IMR-90 (cell line): ENCODE results near the gene S1PR2. TPM values are rescaled to one million over a fixed set of nuclear protein-coding genes. Genes with fewer than 3 reads are reported as not detected.

Source experiments
- ATAC-seq: fragments of 200-7000 bp; cut with Tn5 transposase; 2 replicates; pipeline ENCODE4 v1.9.1; 2020; ENCODE audit warnings: low read depth, mild to moderate bottlenecking, moderate library complexity
- BruUV-seq: library from RNA; stranded (reverse); fragments of 400-500 nt; replicated peaks from 2 replicates; lab custom pipeline; 2021; lab: Mats Ljungman, UMichigan
- CTCF ChIA-PET: fragments of 300-600 bp; formaldehyde crosslinking; extraction: SDS; loops from one replicate; lab custom pipeline; 2021; ENCODE audit warnings: antibody characterized with exemption; lab: Yijun Ruan, JAX
- POLR2A ChIA-PET: fragments of 300-600 bp; sonication (Branson Sonifier 250); formaldehyde crosslinking; loops from one replicate; lab custom pipeline; 2022; ENCODE audit warnings: antibody characterized with exemption; ENCODE audit not compliant: unreplicated experiment; lab: Charles Lee
- DNase-seq: peaks from one replicate; pipeline ENCODE4 v3.0.0; 2013
- H2AFZ ChIP-seq: replicated peaks from 2 replicates; pipeline ENCODE3; 2013; ENCODE audit warnings: low read length, mild to moderate bottlenecking; ENCODE audit not compliant: poor library complexity
- H2AK5ac ChIP-seq: 2 replicates; pipeline ENCODE4 v1.6.1; 2013; ENCODE audit warnings: low read depth, low read length, inconsistent platforms
- H2AK9ac ChIP-seq: replicated peaks from 2 replicates; pipeline ENCODE3; 2013; ENCODE audit warnings: mild to moderate bottlenecking, low read depth, low read length, moderate library complexity; ENCODE audit not compliant: poor library complexity
- H2BK120ac ChIP-seq: 2 replicates; pipeline ENCODE4 v1.6.1; 2013; ENCODE audit warnings: low read depth, low read length, inconsistent platforms
- H2BK15ac ChIP-seq: 3 replicates; pipeline ENCODE4 v1.6.1; 2013; ENCODE audit warnings: low read depth, low read length, inconsistent platforms
- H2BK20ac ChIP-seq: 2 replicates; pipeline ENCODE4 v1.6.1; 2013; ENCODE audit warnings: low read depth, mild to moderate bottlenecking, inconsistent platforms, low read length, moderate library complexity
- H2BK5ac ChIP-seq: 2 replicates; pipeline ENCODE4 v1.6.1; 2013; ENCODE audit warnings: mild to moderate bottlenecking, low read depth, low read length, inconsistent platforms; ENCODE audit not compliant: poor library complexity, severe bottlenecking
- H3K14ac ChIP-seq: replicated peaks from 2 replicates; pipeline ENCODE4 v1.6.1; 2013; ENCODE audit warnings: low read depth, low read length, inconsistent platforms
- H3K18ac ChIP-seq: 2 replicates; pipeline ENCODE4 v1.6.1; 2013; ENCODE audit warnings: low read depth, low read length, control low read depth
- H3K23ac ChIP-seq: 2 replicates; pipeline ENCODE4 v1.6.1; 2013; ENCODE audit warnings: low read depth, low read length, inconsistent platforms
- H3K27ac ChIP-seq: 2 replicates; pipeline ENCODE4 v1.5.1; 2013; ENCODE audit warnings: mild to moderate bottlenecking, control low read depth, low read length; ENCODE audit not compliant: insufficient read depth
- H3K27me3 ChIP-seq: 2 replicates; pipeline ENCODE4 v1.6.1; 2013; ENCODE audit warnings: low read length; ENCODE audit not compliant: control insufficient read depth, insufficient read depth
- H3K36me3 ChIP-seq: 2 replicates; pipeline ENCODE4 v1.6.1; 2013; ENCODE audit warnings: low read length, mixed read lengths; ENCODE audit not compliant: control insufficient read depth, insufficient read depth
- H3K4ac ChIP-seq: 2 replicates; pipeline ENCODE4 v1.6.1; 2013; ENCODE audit warnings: low read depth, low read length, inconsistent platforms
- H3K4me1 ChIP-seq: 2 replicates; pipeline ENCODE4 v1.6.1; 2013; ENCODE audit warnings: low read length, mixed read lengths; ENCODE audit not compliant: control insufficient read depth, insufficient read depth
- H3K4me2 ChIP-seq: 2 replicates; pipeline ENCODE4 v1.6.1; 2013; ENCODE audit warnings: low read depth, mild to moderate bottlenecking, control low read depth, low read length, moderate library complexity
- H3K4me3 ChIP-seq: 2 replicates; pipeline ENCODE4 v1.5.1; 2013; ENCODE audit warnings: low read depth, mild to moderate bottlenecking, control low read depth, low read length, moderate library complexity; ENCODE audit not compliant: insufficient read depth
- H3K56ac ChIP-seq: 2 replicates; pipeline ENCODE4 v1.6.1; 2013; ENCODE audit warnings: low read length, inconsistent platforms; ENCODE audit not compliant: insufficient read depth; ENCODE audit errors: extremely low read depth
- H3K79me1 ChIP-seq, 2 experiments: 2 replicates each; pipeline ENCODE4 v1.6.1; 2013; ENCODE audit warnings: low read length in 2 of 2, inconsistent platforms in 1 of 2, low read depth in 1 of 2
- H3K9ac ChIP-seq: 2 replicates; pipeline ENCODE4 v1.6.1; 2013; ENCODE audit warnings: low read depth, low read length, control low read depth
- H3K9me1 ChIP-seq: 2 replicates; pipeline ENCODE4 v1.6.1; 2013; ENCODE audit warnings: low read length, inconsistent platforms; ENCODE audit not compliant: insufficient read depth
- H3K9me3 ChIP-seq: 2 replicates; pipeline ENCODE4 v1.6.1; 2013; ENCODE audit warnings: low read length; ENCODE audit not compliant: control insufficient read depth, insufficient read depth
- H4K20me1 ChIP-seq: 2 replicates; pipeline ENCODE4 v1.6.1; 2013; ENCODE audit warnings: low read length, inconsistent platforms; ENCODE audit not compliant: insufficient read depth
- H4K5ac ChIP-seq: 2 replicates; pipeline ENCODE4 v1.6.1; 2013; ENCODE audit warnings: mild to moderate bottlenecking, low read depth, low read length, control low read depth
- H4K8ac ChIP-seq, 2 experiments: 2 replicates each; pipeline ENCODE4 v1.6.1; 2013; ENCODE audit warnings: low read depth in 2 of 2, low read length in 2 of 2, control low read depth in 1 of 2, inconsistent platforms in 1 of 2
- H4K91ac ChIP-seq: 2 replicates; pipeline ENCODE4 v1.6.1; 2013; ENCODE audit warnings: low read depth, low read length, inconsistent platforms; ENCODE audit not compliant: insufficient read depth
- BHLHE40 ChIP-seq: fragments of 150-350 bp; IDR thresholded peaks from 2 replicates; pipeline ENCODE4 v1.6.1; 2016; ENCODE audit warnings: mild to moderate bottlenecking, low read depth, low read length
- MXI1 ChIP-seq: IDR thresholded peaks from 2 replicates; pipeline ENCODE4 v1.6.1; 2012; ENCODE audit warnings: low read depth, mild to moderate bottlenecking, low read length, moderate library complexity, borderline replicate concordance
- NFE2L2 ChIP-seq: fragments of 150-350 bp; IDR thresholded peaks from 2 replicates; pipeline ENCODE4 v1.6.1; 2016; ENCODE audit warnings: low read depth, mild to moderate bottlenecking, low read length
- RAD21 ChIP-seq: IDR thresholded peaks from 2 replicates; pipeline ENCODE4 v1.6.1; 2012; ENCODE audit warnings: low read length, improper control_type of control experiment
- RCOR1 ChIP-seq: IDR thresholded peaks from 2 replicates; pipeline ENCODE4 v1.6.1; 2012; ENCODE audit warnings: mild to moderate bottlenecking, low read length, improper control_type of control experiment; ENCODE audit not compliant: insufficient replicate concordance
- RFX5 ChIP-seq: IDR thresholded peaks from 2 replicates; pipeline ENCODE4 v1.8.0; 2012; ENCODE audit warnings: low read depth, mild to moderate bottlenecking, low read length, moderate library complexity
- SMC3 ChIP-seq: fragments of 150-350 bp; IDR thresholded peaks from 2 replicates; pipeline ENCODE4 v1.6.1; 2016; ENCODE audit warnings: low read depth, mild to moderate bottlenecking, antibody characterized with exemption, low read length, moderate library complexity
- WGBS, 2 experiments: methylation state at CpG; one replicate each; pipeline versions ENCODE4 v1.1.5 to v1.1.7; 2013; ENCODE audit warnings: missing lambda C conversion rate in 2 of 2; ENCODE audit not compliant: insufficient read length in 1 of 2; ENCODE audit errors: extremely low coverage in 2 of 2; 5-methylcytosine and 5-hydroxymethylcytosine counted together
- dilution Hi-C: fragments of 300-500 bp; cut with HindIII; formaldehyde crosslinking; loops from one replicate; pipeline ENCODE4 v1.14.3; 2018; ENCODE audit warnings: low sequenced_read_pairs; ENCODE audit not compliant: unreplicated experiment
- in situ Hi-C: fragments of 300-500 bp; cut with MboI; formaldehyde crosslinking; loops from 3 replicates; pipeline ENCODE4 v1.14.3; 2019; ENCODE audit warnings: low sequenced_read_pairs, inconsistent platforms, mixed read lengths
- intact Hi-C: fragments of 100-400 bp; cut with micrococcal nuclease; formaldehyde crosslinking; loops from 2 replicates; pipeline ENCODE4 v1.10.0; 2022
- polyA plus RNA-seq, 3 experiments: library from polyadenylated mRNA; depleted of rRNA; stranded (reverse); fragments of >200 nt; gene quantifications; 2 replicates each; pipeline ENCODE4 v1.2.3, GENCODE V29; 2012; ENCODE audit warnings: low replicate concordance in 1 of 3
- total RNA-seq: library from RNA; depleted of rRNA; stranded (reverse); fragments of >200 nt; gene quantifications from 2 replicates; pipeline ENCODE4 v1.2.3, GENCODE V29; 2012

S1PR2 gene
- total and polyA plus RNA-seq, 2 of the 4 experiments (the other 2 are of a cell fraction): 14.0 to 15.0 TPM

GRCh38 chr19:10233946-10234345 is 2.8 kb upstream of the S1PR2 start:
- H3K23ac ChIP-seq: no peak overlapping the region
- ChIA-PET POLR2A (no interaction called here), CTCF (interaction anchor here (1.2 kb wide), 1 partner anchor 9 kb away, joined by 4 read pairs; no protein-coding TSS in a partner anchor)
- no peak overlapping the region for H3K4me3 ChIP-seq
- DNase-seq (no peak), ATAC-seq (no peak)
- no peak overlapping the region for H4K8ac ChIP-seq
- no peak for TF ChIP-seq RAD21
- TF ChIP-seq NFE2L2: no peak
- no peak for TF ChIP-seq RFX5
- TF ChIP-seq SMC3: no peak
- TF ChIP-seq MXI1: no peak
- no peak for TF ChIP-seq BHLHE40
- no peak for TF ChIP-seq RCOR1
- dilution Hi-C loops: no loop called here
- H3K27ac ChIP-seq: no peak overlapping the region
- no peak overlapping the region for H2BK5ac ChIP-seq
- no peak overlapping the region for H2AK9ac ChIP-seq
- peaks cover 18% of the 10 kb centered on the region for H3K4me1 ChIP-seq
- H3K36me3 ChIP-seq: no peaks in the 10 kb centered on the region
- no peak overlapping the region for H3K4ac ChIP-seq
- no peak overlapping the region for H3K9ac ChIP-seq
- no peak overlapping the region for H3K56ac ChIP-seq
- H2AFZ ChIP-seq: no peak overlapping the region
- no peak overlapping the region for H4K91ac ChIP-seq
- peaks cover 12 to 23% of the 10 kb centered on the region in 2 experiments; a peak in 3 of 4 replicates for H3K79me1 ChIP-seq
- BruUV-seq: no TSS peak
- in situ Hi-C loops: no loop called here
- H3K9me1 ChIP-seq: peaks cover 11% of the 10 kb centered on the region
- WGBS, 2 experiments: no CpG with 5 or more reads among the region's 4 CpGs
- no peaks in the 10 kb centered on the region for H3K27me3 ChIP-seq
- no peak overlapping the region for H4K5ac ChIP-seq
- no peak overlapping the region for H3K4me2 ChIP-seq
- no peak overlapping the region for H3K18ac ChIP-seq
- intact Hi-C loops: no loop called here
- no peaks in the 10 kb centered on the region for H3K9me3 ChIP-seq
- no peak overlapping the region for H2BK120ac ChIP-seq
- H2AK5ac ChIP-seq: no peak overlapping the region
- no peak overlapping the region for H2BK20ac ChIP-seq
- peaks cover 8% of the 10 kb centered on the region for H4K20me1 ChIP-seq
- no peak overlapping the region for H2BK15ac ChIP-seq
- no peak overlapping the region for H3K14ac ChIP-seq
